ENCODE measurements around the gene CRLF2.
A peak's percentile ranks its signal among the peaks of the same experiment; 100 is the strongest.
"Not testable (repeated sequence)": the region's sequence is repeated elsewhere in the genome, so short reads cannot be mapped to it uniquely, and the experiment has no call there.

The CRLF2 gene

GRCh38 chrX:1213971-1214370 is 1.5 kb upstream of the CRLF2 start:
- DNase-seq (ENCODE audit: low read depth in 2 of 2): no peak

GRCh38 chrX:1210844-1211243 is 1.6 kb downstream of the CRLF2 start:
- DNase-seq (ENCODE audit: low read depth in 2 of 2): no peak

- DNase-seq (ENCODE audit: low read depth in 2 of 2): no peak
Observed at GRCh38 chrX:1207496-1208025, 4.9 kb downstream of the CRLF2 start.

- no peak for DNase-seq (ENCODE audit: low read depth in 2 of 2)
Observed at GRCh38 chrX:1205681-1206611, 6.5 kb downstream of the CRLF2 start.

GRCh38 chrX:1202251-1202650 is 10.2 kb downstream of the CRLF2 start:
- DNase-seq (ENCODE audit: low read depth in 2 of 2): no peak

- no peak for DNase-seq (ENCODE audit: low read depth in 2 of 2)
Observed at GRCh38 chrX:1196436-1196835, 16.0 kb downstream of the CRLF2 start.

- not testable (repeated sequence) for DNase-seq (ENCODE audit: low read depth in 2 of 2)
Observed at GRCh38 chrX:1192196-1192595, 20.3 kb downstream of the CRLF2 start.

GRCh38 chrX:1190596-1191145 is 21.8 kb downstream of the CRLF2 start:
- DNase-seq (ENCODE audit: low read depth in 2 of 2): no peak

- peak in 1 of 2 donors; percentile 24 for DNase-seq (ENCODE audit: low read depth in 2 of 2)
Observed at GRCh38 chrX:1185561-1185960, 26.9 kb downstream of the CRLF2 start.

GRCh38 chrX:1182211-1182610 is 30.2 kb downstream of the CRLF2 start:
- DNase-seq (ENCODE audit: low read depth in 2 of 2): no peak

GRCh38 chrX:1181661-1182060 is 30.8 kb downstream of the CRLF2 start:
- DNase-seq (ENCODE audit: low read depth in 2 of 2): not testable (repeated sequence)

GRCh38 chrX:1181170-1181569 is 31.3 kb downstream of the CRLF2 start:
- no peak for DNase-seq (ENCODE audit: low read depth in 2 of 2)

- no peak for DNase-seq (ENCODE audit: low read depth in 2 of 2)
Observed at GRCh38 chrX:1178580-1179057, 33.8 kb downstream of the CRLF2 start.

- DNase-seq (ENCODE audit: low read depth in 2 of 2): not testable (repeated sequence)
Observed at GRCh38 chrX:1176531-1177320, 35.7 kb downstream of the CRLF2 start.

- DNase-seq (ENCODE audit: low read depth in 2 of 2): not testable (repeated sequence)
Observed at GRCh38 chrX:1174609-1175545, 37.6 kb downstream of the CRLF2 start.

GRCh38 chrX:1173435-1173834 is 39.0 kb downstream of the CRLF2 start:
- not testable (repeated sequence) for DNase-seq (ENCODE audit: low read depth in 2 of 2)

- no peak for DNase-seq (ENCODE audit: low read depth in 2 of 2)
Observed at GRCh38 chrX:1172496-1172895, 40.0 kb downstream of the CRLF2 start.

GRCh38 chrX:1171915-1172314 is 40.5 kb downstream of the CRLF2 start:
- DNase-seq (ENCODE audit: low read depth in 2 of 2): not testable (repeated sequence)

- no peak for DNase-seq (ENCODE audit: low read depth in 2 of 2)
Observed at GRCh38 chrX:1170243-1170642, 42.2 kb downstream of the CRLF2 start.

- no peak for DNase-seq (ENCODE audit: low read depth in 2 of 2)
Observed at GRCh38 chrX:1169189-1169588, 43.3 kb downstream of the CRLF2 start.
